Lower leg skin (tissue), 3 donors: Measurements from ENCODE around the gene NFIA.

ENCODE experiments used
- CTCF ChIP-seq, 3 donors: fragments of 450-650 bp; IDR thresholded peaks; one replicate each; pipeline ENCODE4 v1.5.1; 2016; ENCODE audit warnings: antibody characterized with exemption in 3 of 3, mild to moderate bottlenecking in 3 of 3, moderate library complexity in 2 of 3
- POLR2A ChIP-seq, 2 donors: fragments of 450-650 bp; IDR thresholded peaks; one replicate each; pipeline ENCODE4 v1.6.1; 2016 to 2017; ENCODE audit warnings: antibody characterized with exemption in 2 of 2, mild to moderate bottlenecking in 1 of 2, moderate library complexity in 1 of 2

GRCh38 chr1:61315011-61315410 is 232.7 kb downstream of the NFIA start:
- TF ChIP-seq CTCF (IDR thresholded peaks at IDR 0.05) = no peak
- no peak for TF ChIP-seq POLR2A (IDR thresholded peaks at IDR 0.05)
